K562 (cell line): ENCODE results near the gene BMP2K. TPM values are rescaled to one million over a fixed set of nuclear protein-coding genes. Genes with fewer than 3 reads are reported as not detected.

Source experiments
- ATAC-seq: fragments of 200-7000 bp; cut with Tn5 transposase; 3 replicates; pipeline ENCODE4 v1.9.1; 2020; ENCODE audit warnings: moderate library complexity
- BruUV-seq: library from RNA; stranded (reverse); fragments of 400-500 nt; replicated peaks from 2 replicates; lab custom pipeline; 2021; lab: Mats Ljungman, UMichigan
- CTCF ChIA-PET: fragments of 300-600 bp; formaldehyde crosslinking; extraction: SDS; loops from one replicate; lab custom pipeline; 2021; ENCODE audit warnings: low intra/inter-chr PET ratio; lab: Yijun Ruan, JAX
- POLR2A ChIA-PET: fragments of 300-600, 350-650 bp; sonication (Branson Sonifier 250); formaldehyde crosslinking; extraction: SDS; loops from one replicate; lab custom pipeline; 2021; ENCODE audit warnings: antibody characterized with exemption, inconsistent platforms; lab: Yijun Ruan, JAX
- DNase-seq, 4 experiments: peaks; one replicate each; pipeline versions ENCODE4 v3.0.0 to v3.0.0-alpha.2; 2011 to 2018; ENCODE audit warnings: low spot score in 3 of 4, mixed read lengths in 3 of 4; ENCODE audit errors: extremely low read depth in 1 of 4
- FAIRE-seq: peaks from 2 replicates; lab custom pipeline; 2011; peaks lifted over from hg19 to GRCh38; lab: Jason Lieb, UNC
- H2AFZ ChIP-seq: 2 replicates; pipeline ENCODE4 v1.6.0; 2011; ENCODE audit warnings: low read depth, low read length, control low read depth, inconsistent platforms
- H3K27ac ChIP-seq: fragments of 200-600 bp; 3 replicates; pipeline ENCODE4 v1.8.0; 2011; ENCODE audit warnings: low read depth, mild to moderate bottlenecking, control low read depth, inconsistent platforms, low read length, moderate library complexity, mixed read lengths; ENCODE audit errors: extremely low read depth
- H3K27me3 ChIP-seq, 2 experiments: fragments of 300-600 bp in 1 of 2; 2 replicates in 1 of 2; 3 replicates in 1 of 2; pipeline versions ENCODE4 v1.6.0 to v1.8.0; 2011; ENCODE audit warnings: inconsistent platforms in 2 of 2, low read length in 2 of 2, mild to moderate bottlenecking in 1 of 2, mixed read lengths in 1 of 2, moderate library complexity in 1 of 2; ENCODE audit not compliant: control insufficient read depth in 2 of 2, insufficient read depth in 2 of 2
- H3K36me3 ChIP-seq: fragments of 300-600 bp; 3 replicates; pipeline ENCODE4 v1.8.0; 2011; ENCODE audit warnings: mild to moderate bottlenecking, low read length, inconsistent platforms; ENCODE audit not compliant: control insufficient read depth, insufficient read depth
- H3K4me1 ChIP-seq, 2 experiments: fragments of 200-600 bp in 1 of 2; replicated peaks in 1 of 2; 2 replicates in 1 of 2; 3 replicates in 1 of 2; pipeline versions ENCODE4 v1.5.1 to v1.8.0; 2011; ENCODE audit warnings: inconsistent platforms in 2 of 2, low read length in 2 of 2, mild to moderate bottlenecking in 1 of 2, mixed read lengths in 1 of 2, moderate library complexity in 1 of 2; ENCODE audit not compliant: control insufficient read depth in 2 of 2, insufficient read depth in 2 of 2
- H3K4me2 ChIP-seq: 2 replicates; pipeline ENCODE4 v1.6.1; 2011; ENCODE audit warnings: low read length, control low read depth, inconsistent platforms, mixed read lengths; ENCODE audit not compliant: insufficient read depth
- H3K4me3 ChIP-seq: fragments of 200-600 bp; sonication (generic), shearing (Covaris generic); 2 replicates; pipeline ENCODE4 v1.5.1; 2016; ENCODE audit warnings: control low read depth, inconsistent platforms
- H3K79me2 ChIP-seq: fragments of 200-600 bp; 3 replicates; pipeline ENCODE4 v1.8.0; 2011; ENCODE audit warnings: low read length, inconsistent platforms; ENCODE audit not compliant: control insufficient read depth, insufficient read depth
- H3K9ac ChIP-seq, 2 experiments: 2 replicates each; pipeline versions ENCODE4 v1.6.0 to v1.6.1; 2011; ENCODE audit warnings: low read depth in 2 of 2, low read length in 2 of 2, control low read depth in 1 of 2, inconsistent platforms in 1 of 2, mild to moderate bottlenecking in 1 of 2, mixed read lengths in 1 of 2; ENCODE audit not compliant: insufficient read depth in 1 of 2
- H3K9me1 ChIP-seq: one replicate; pipeline ENCODE4 v1.6.0; 2011; ENCODE audit warnings: inconsistent platforms, mild to moderate bottlenecking, low read length, moderate library complexity; ENCODE audit not compliant: control insufficient read depth, insufficient read depth
- H3K9me3 ChIP-seq: replicated peaks from 2 replicates; pipeline ENCODE4 v1.5.1; 2011; ENCODE audit warnings: low read depth, low read length, inconsistent platforms; ENCODE audit not compliant: control insufficient read depth, insufficient read depth
- H4K20me1 ChIP-seq: replicated peaks from 2 replicates; pipeline ENCODE4 v1.6.1; 2011; ENCODE audit warnings: low read length, inconsistent platforms, mixed read lengths; ENCODE audit not compliant: control insufficient read depth, insufficient read depth
- BCOR ChIP-seq: fragments of 450-650 bp; IDR thresholded peaks from 2 replicates; pipeline ENCODE4 v1.6.1; 2016
- HDAC8 ChIP-seq: fragments of 450-650 bp; IDR thresholded peaks from 2 replicates; pipeline ENCODE4 v1.6.1; 2016; ENCODE audit warnings: mild to moderate bottlenecking, missing genetic modification characterization, moderate library complexity, missing compliant biosample characterization
- RFX5 ChIP-seq: IDR thresholded peaks from 2 replicates; pipeline ENCODE4 v1.6.1; 2011; ENCODE audit warnings: low read depth, mild to moderate bottlenecking, improper control_type of control experiment, low read length
- SMARCA5 ChIP-seq: fragments of 450-650 bp; IDR thresholded peaks from 2 replicates; pipeline ENCODE4 v1.6.1; 2016
- TCF15 ChIP-seq: fragments of 250-450 bp; sonication (Bioruptor Pico); IDR thresholded peaks from 2 replicates; pipeline ENCODE4 v1.8.0; 2022; ENCODE audit warnings: moderate library complexity, mild to moderate bottlenecking, inconsistent platforms
- ZNF395 ChIP-seq: fragments of 200-800 bp; sonication (Bioruptor generic); IDR thresholded peaks from 2 replicates; pipeline ENCODE4 v1.6.1; 2017; ENCODE audit warnings: missing genetic modification characterization, missing compliant biosample characterization
- WGBS: fragments of 100-300 bp; shearing (Covaris generic); methylation state at CpG from one replicate; pipeline ENCODE4 v1.1.6; 2016; ENCODE audit warnings: low coverage, mixed read lengths; ENCODE audit not compliant: insufficient coverage; ENCODE audit errors: missing lambda C conversion rate; 5-methylcytosine and 5-hydroxymethylcytosine counted together
- in situ Hi-C: fragments of 300-500 bp; cut with MboI; formaldehyde crosslinking; loops from 4 replicates; pipeline ENCODE4 v1.15.0; 2018; ENCODE audit warnings: inconsistent platforms, mixed read lengths
- intact Hi-C: fragments of 100-400 bp; cut with micrococcal nuclease; formaldehyde crosslinking; loops from 2 replicates; pipeline ENCODE4 v1.14.2; 2022
- polyA plus RNA-seq, 8 experiments: library from polyadenylated mRNA; depleted of rRNA in 4 of 8; stranded (reverse) in 5 of 8; unstranded in 3 of 8; fragments of >200 nt; fragmentation: Nextera tagmentation in 2 of 8; fragmentation: Illumina TruSeq in 1 of 8; extraction: Ambion mirVana in 2 of 8; extraction: Trizol in 1 of 8; gene quantifications; 2 replicates each; pipeline versions ENCODE4 v1.2.1 to v1.2.3, GENCODE V29; 2011 to 2014; ENCODE audit warnings: inconsistent platforms in 1 of 8, missing spikeins in 1 of 8
- total RNA-seq, 7 experiments: library from RNA; depleted of rRNA in 6 of 7; stranded (reverse); fragments of >200 nt in 6 of 7; fragmentation: Illumina TruSeq in 2 of 7; extraction: Trizol in 2 of 7; gene quantifications; 2 replicates each; pipeline versions ENCODE4 v1.2.1 to v1.2.3, GENCODE V29; 2011 to 2021; ENCODE audit warnings: low replicate concordance in 1 of 7

The BMP2K gene
- total and polyA plus RNA-seq, 9 of the 15 experiments (the other 6 are each of a cell fraction or from before 2014, with no cell fraction given): 17.0 to 217 (median 104) TPM

- Histone ChIP-seq H3K27me3 (no peaks in the 10 kb centered on the region), H3K79me2 (no peaks in the 10 kb centered on the region), H3K4me2 (0 out of 2 replicates have a peak overlapping the region, but pooled peaks have one; percentile 6), H3K9ac (peak overlapping the region in 1 of 2 experiments; percentile 7; a peak in 1 of 4 replicates), H3K36me3 (no peaks in the 10 kb centered on the region), H3K9me1 (no peaks in the 10 kb centered on the region), H3K4me3 (no peak overlapping the region), H3K9me3 (no peaks in the 10 kb centered on the region), H3K4me1 (peaks cover 15 to 43% of the 10 kb centered on the region in 2 experiments; a peak in 4 of 5 replicates), H4K20me1 (no peaks in the 10 kb centered on the region), H3K27ac (peak overlapping the region; percentile 44), H2AFZ (0 out of 2 replicates have a peak overlapping the region, but pooled peaks have one; percentile 22)
- FAIRE-seq: no peak
- POLR2A ChIA-PET: interaction anchor here (1.0 kb wide), 1 partner anchor 15 kb away, joined by 4 read pairs; no protein-coding TSS in a partner anchor
- DNase-seq: no peak
- WGBS: 38% methylated on average over 3 of the region's 3 CpGs
- no TSS peak for BruUV-seq
- in situ Hi-C loops: no loop called here
- no peak for ATAC-seq
- TF ChIP-seq ZNF395 (0 out of 2 replicates have a peak, but pooled peaks have one; percentile 24), BCOR (peak; percentile 66; the same call in 1 of the 2 replicates), RFX5 (0 out of 2 replicates have a peak, but pooled peaks have one; percentile 43), SMARCA5 (peak; percentile 51; the same call in 1 of the 2 replicates), HDAC8 (tag) (no peak), TCF15 (no peak)
- intact Hi-C loops: no loop called here
- CTCF ChIA-PET: no interaction called here
Measured at GRCh38 chr4:78763763-78764387, 12.3 kb upstream of the BMP2K start.
